Subcutaneous abdominal adipose tissue (tissue), 5 donors: Measurements from ENCODE around the gene KLHL29.
A peak's percentile ranks its signal among the peaks of the same experiment; 100 is the strongest.

Source experiments
- H3K27ac ChIP-seq: one replicate; pipeline ENCODE4 v1.7.0; 2013; ENCODE audit warnings: low read depth, mild to moderate bottlenecking, inconsistent platforms, low read length, moderate library complexity
- H3K27me3 ChIP-seq, 5 donors: one replicate each; pipeline ENCODE4 v1.7.0; 2013; ENCODE audit warnings: low read length in 5 of 5, inconsistent platforms in 1 of 5; ENCODE audit not compliant: control insufficient read depth in 5 of 5, insufficient read depth in 4 of 5
- H3K36me3 ChIP-seq, 5 donors: one replicate each; pipeline ENCODE4 v1.7.0; 2013; ENCODE audit warnings: low read length in 5 of 5; ENCODE audit not compliant: control insufficient read depth in 5 of 5, insufficient read depth in 5 of 5
- H3K4me1 ChIP-seq, 5 donors: one replicate each; pipeline ENCODE4 v1.7.0; 2013; ENCODE audit warnings: low read length in 5 of 5, mild to moderate bottlenecking in 3 of 5, moderate library complexity in 1 of 5; ENCODE audit not compliant: control insufficient read depth in 5 of 5, insufficient read depth in 5 of 5
- H3K4me3 ChIP-seq, 5 donors: one replicate each; pipeline ENCODE4 v1.7.0; 2013; ENCODE audit warnings: low read length in 5 of 5, low read depth in 1 of 5
- H3K9ac ChIP-seq, 5 donors: one replicate each; pipeline ENCODE4 v1.7.0; 2013; ENCODE audit warnings: low read length in 5 of 5, mild to moderate bottlenecking in 4 of 5, moderate library complexity in 3 of 5
- H3K9me3 ChIP-seq, 5 donors: one replicate each; pipeline ENCODE4 v1.7.0; 2013; ENCODE audit warnings: low read length in 5 of 5; ENCODE audit not compliant: control insufficient read depth in 5 of 5
- donor health status: healthy.
- donor health status: healthy.
- donor health status: healthy.
- donor health status: healthy.
- donor health status: healthy.

KLHL29 gene

DNA sequence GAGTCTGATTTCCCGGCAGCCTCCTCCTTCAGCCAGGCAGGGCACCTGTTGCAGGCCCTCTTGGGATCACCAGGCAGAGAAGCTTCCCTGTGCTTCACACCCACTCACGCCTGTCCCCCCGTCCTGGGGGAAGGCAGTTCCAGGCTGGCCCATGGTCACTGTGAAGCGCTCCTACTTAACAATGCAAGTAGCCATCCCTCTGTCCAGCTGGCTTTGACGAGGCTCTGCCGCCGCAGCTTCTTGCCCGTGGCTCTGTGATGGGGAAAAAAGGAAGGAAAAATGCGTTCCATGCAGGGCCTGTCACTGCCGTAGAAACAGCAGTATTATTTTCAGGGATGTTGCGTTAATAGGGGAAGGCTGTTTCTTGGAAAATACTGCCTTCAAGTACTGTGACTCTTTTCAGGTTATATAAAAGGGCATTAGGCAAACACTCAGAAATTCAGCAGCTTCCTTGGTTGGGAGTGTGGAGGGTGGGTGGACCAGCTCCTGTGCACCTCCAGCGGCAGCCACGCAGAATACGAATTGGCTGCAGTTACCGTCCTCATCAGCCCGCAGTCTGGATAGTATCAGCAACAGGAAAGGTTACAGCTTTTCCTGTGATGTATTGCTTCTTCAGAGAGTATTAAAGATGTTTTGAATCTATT is 232.3 kb downstream of the KLHL29 start:
- peaks cover 5 to 31% (median 18%) of the 10 kb centered on the region in 5 donors for H3K4me1 ChIP-seq
- H3K9me3 ChIP-seq: peaks cover 0 to 2% (median 0%) of the 10 kb centered on the region in 5 donors
- peak overlapping the region; percentile 16 to 53 (median 41) for H3K4me3 ChIP-seq
- H3K9ac ChIP-seq: peak overlapping the region in 2 of 5 donors; percentile 48 to 49
- peak overlapping the region; percentile 55 for H3K27ac ChIP-seq
- no peaks in the 10 kb centered on the region for H3K36me3 ChIP-seq
- peaks cover 0 to 2% (median 0%) of the 10 kb centered on the region in 5 donors for H3K27me3 ChIP-seq

DNA sequence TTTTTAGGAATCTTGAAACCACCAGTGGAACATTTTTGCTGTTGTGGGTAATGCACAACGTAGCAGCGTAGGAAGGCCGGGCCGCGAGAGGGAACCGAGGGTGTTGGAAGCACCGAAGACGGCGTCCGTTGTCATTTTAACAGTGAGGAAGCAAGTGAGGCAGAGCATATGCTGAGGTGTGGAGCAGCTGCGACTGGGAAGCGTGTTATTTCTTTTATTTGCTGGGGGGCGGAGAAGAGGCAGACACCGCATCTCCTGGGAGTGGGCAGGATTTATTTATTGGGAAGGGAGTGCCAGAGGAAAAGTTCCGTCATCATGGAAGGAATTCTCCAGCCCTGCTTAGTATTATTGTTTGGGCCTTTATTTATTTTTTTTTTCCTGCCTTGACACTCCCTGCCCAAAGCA is 232.8 kb downstream of the KLHL29 start:
- peaks cover 0 to 2% (median 0%) of the 10 kb centered on the region in 5 donors for H3K27me3 ChIP-seq
- no peaks in the 10 kb centered on the region for H3K9me3 ChIP-seq
- H3K4me3 ChIP-seq: peak overlapping the region; percentile 16 to 53 (median 41)
- H3K36me3 ChIP-seq: no peaks in the 10 kb centered on the region
- H3K9ac ChIP-seq: no peak overlapping the region
- peaks cover 5 to 31% (median 18%) of the 10 kb centered on the region in 5 donors for H3K4me1 ChIP-seq
- H3K27ac ChIP-seq: peak overlapping the region; percentile 55

DNA sequence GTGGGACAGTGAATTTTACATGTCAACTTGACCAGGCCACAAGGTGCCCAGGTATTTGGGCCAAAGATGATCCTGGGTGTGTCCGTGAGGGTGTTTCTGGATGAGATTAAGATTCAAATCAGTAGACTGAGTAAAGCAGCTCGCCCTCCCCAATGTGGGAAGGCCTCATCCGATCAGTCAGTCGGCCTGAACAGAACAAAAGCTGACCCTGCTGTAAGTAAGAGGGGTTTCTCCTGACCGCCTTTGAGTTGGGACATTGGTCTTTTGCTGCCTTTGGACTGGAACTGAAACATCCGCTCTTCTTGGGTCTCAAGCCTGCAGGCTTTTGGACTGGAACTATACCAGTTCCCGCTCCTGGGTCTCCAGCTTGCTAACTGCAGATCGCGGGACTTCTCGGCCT is 233.3 kb downstream of the KLHL29 start:
- Histone ChIP-seq H3K27me3 (peaks cover 0 to 2% (median 0%) of the 10 kb centered on the region in 5 donors), H3K9me3 (no peaks in the 10 kb centered on the region), H3K36me3 (no peaks in the 10 kb centered on the region), H3K4me1 (peaks cover 5 to 31% (median 18%) of the 10 kb centered on the region in 5 donors), H3K9ac (no peak overlapping the region), H3K4me3 (no peak overlapping the region), H3K27ac (peak overlapping the region; percentile 55)

DNA sequence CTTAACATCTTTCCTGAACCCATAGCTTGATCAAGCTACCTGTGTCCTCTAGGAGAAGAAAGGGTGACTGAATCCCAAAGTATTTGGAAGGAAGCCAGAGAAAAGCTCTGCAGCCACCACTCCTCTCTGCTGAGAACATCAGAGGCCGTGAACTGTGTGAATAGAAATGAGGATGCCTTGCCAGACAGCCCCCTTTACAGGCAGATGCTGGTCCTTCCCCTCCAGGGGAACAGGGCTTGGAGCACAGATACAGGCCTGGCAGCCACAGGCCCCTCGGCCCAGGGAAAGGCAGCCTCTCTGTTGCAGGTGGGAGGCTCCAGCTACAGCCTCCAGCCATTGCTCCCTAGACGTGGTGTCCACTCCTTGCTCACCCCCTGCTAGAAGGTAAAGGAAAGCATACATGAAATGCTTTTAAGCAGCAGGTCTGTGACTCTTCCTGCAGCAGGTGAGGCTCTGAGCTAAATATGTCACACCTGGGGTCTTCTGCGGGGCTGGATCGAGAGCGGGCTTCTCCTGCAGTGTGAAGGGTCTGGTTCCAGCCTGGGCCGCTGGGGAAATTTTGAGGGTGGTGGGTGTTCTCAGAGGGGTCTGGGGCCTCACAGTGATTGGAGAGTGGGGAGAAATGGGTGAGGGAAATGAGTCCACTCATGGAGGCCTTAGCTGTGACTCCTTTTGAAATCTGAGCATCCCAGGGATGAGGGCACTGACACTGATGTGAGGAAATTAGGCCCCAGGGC is 234.0 kb downstream of the KLHL29 start:
- no peak overlapping the region for H3K9ac ChIP-seq
- H3K4me1 ChIP-seq: peaks cover 5 to 31% (median 18%) of the 10 kb centered on the region in 5 donors
- H3K27me3 ChIP-seq: peaks cover 0 to 2% (median 0%) of the 10 kb centered on the region in 5 donors
- H3K27ac ChIP-seq: no peak overlapping the region
- H3K36me3 ChIP-seq: no peaks in the 10 kb centered on the region
- peaks cover 0 to 4% (median 0%) of the 10 kb centered on the region in 5 donors for H3K9me3 ChIP-seq
- H3K4me3 ChIP-seq: no peak overlapping the region

DNA sequence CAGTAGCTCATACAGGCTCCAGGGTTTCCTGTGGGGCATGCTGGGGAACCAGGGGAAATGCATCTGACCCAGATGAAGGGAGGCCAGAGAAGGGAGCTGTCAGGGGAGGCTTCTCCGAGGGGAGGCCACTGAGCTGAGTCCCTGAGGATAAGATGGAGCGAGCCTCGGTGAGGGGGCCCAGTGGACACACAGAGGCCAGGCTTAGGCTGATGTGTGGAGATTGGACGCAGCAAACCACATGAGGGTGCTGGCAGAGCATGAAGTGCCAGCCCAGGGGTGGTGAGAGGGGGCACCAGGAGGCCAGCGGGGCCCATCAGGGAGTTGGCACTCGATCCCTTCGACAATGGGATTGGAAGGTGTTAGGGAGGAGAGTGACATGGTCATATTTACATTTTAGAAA is 235.0 kb downstream of the KLHL29 start:
- H3K27me3 ChIP-seq: no peaks in the 10 kb centered on the region
- H3K9ac ChIP-seq: no peak overlapping the region
- peaks cover 5 to 31% (median 18%) of the 10 kb centered on the region in 5 donors for H3K4me1 ChIP-seq
- peaks cover 0 to 10% (median 4%) of the 10 kb centered on the region in 5 donors for H3K9me3 ChIP-seq
- H3K36me3 ChIP-seq: no peaks in the 10 kb centered on the region
- H3K27ac ChIP-seq: no peak overlapping the region
- no peak overlapping the region for H3K4me3 ChIP-seq

DNA sequence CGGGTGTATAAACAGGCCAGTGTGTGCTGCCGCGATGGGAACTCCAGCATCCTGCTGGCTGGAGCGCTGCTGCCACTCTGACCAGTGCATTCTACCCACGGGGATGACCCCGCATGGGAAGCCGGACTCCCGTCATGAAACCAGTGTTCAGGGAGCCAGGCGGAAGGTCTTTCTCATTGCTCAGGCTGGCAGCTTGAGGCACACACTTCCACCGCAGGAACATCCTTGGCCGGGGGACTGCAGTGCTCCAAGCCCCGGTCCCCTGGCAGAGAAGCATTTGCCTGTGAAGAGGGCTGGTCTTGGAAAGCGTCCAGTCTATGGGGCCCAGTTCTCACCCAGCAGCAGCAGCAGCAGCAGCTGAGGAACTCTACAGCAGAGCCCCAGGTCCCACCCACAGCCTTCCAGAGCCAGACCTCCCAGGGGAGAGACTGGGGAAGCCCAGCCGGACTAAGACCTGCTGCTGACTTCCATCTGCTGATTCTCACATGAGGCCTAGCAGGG is 235.9 kb downstream of the KLHL29 start:
- H3K27me3 ChIP-seq: no peaks in the 10 kb centered on the region
- peaks cover 0 to 10% (median 4%) of the 10 kb centered on the region in 5 donors for H3K9me3 ChIP-seq
- H3K4me3 ChIP-seq: no peak overlapping the region
- H3K9ac ChIP-seq: no peak overlapping the region
- no peak overlapping the region for H3K27ac ChIP-seq
- H3K4me1 ChIP-seq: peaks cover 5 to 31% (median 18%) of the 10 kb centered on the region in 5 donors
- H3K36me3 ChIP-seq: no peaks in the 10 kb centered on the region

DNA sequence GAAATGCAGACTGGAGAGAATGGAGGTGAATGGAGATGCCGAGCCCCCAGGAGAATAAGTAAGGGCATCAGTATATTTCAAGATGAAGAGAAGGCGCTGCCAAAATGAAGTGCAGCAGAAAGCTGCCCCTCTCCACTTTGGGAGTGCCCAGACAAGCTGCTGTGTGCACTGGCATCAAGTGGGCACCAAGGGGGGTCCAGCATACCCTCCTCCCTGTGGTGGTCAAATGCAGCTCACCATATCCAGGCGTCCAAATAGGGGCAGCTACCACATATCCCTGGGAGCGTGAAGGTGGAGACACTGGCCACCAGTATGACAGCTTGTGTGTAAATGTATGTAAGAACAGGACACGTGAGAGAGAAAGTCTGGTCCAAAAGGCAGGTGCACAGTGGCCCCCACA is 236.6 kb downstream of the KLHL29 start:
- no peak overlapping the region for H3K27ac ChIP-seq

DNA sequence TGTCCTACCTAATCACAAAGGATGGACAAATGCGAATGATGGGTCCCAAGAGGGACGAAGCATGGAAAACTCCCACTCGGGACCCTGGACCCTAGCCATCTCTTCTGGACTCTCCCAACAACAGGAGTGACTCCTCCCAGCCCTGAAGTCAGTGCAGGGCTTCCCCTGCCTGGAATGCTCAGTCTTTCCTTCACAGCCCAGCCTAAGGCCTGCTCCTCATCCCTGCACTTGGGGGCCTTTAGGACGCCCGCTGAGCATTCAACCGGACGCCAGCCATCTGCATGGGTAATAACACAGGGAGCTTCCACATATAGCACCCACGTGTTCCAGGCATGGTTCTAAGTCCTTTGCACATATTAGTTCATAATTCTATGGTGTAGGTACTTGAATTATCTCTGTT is 237.5 kb downstream of the KLHL29 start:
- peaks cover 0 to 10% (median 4%) of the 10 kb centered on the region in 5 donors for H3K9me3 ChIP-seq
- no peak overlapping the region for H3K27ac ChIP-seq
- H3K4me3 ChIP-seq: no peak overlapping the region
- H3K9ac ChIP-seq: no peak overlapping the region
- no peaks in the 10 kb centered on the region for H3K27me3 ChIP-seq
- H3K36me3 ChIP-seq: no peaks in the 10 kb centered on the region
- H3K4me1 ChIP-seq: peaks cover 0 to 23% (median 10%) of the 10 kb centered on the region in 5 donors

More for the DNA sequence above, 236.6 kb downstream of the KLHL29 start:
- H3K9ac ChIP-seq: no peak overlapping the region
- peaks cover 5 to 31% (median 17%) of the 10 kb centered on the region in 5 donors for H3K4me1 ChIP-seq
- H3K27me3 ChIP-seq: no peaks in the 10 kb centered on the region
- H3K9me3 ChIP-seq: peaks cover 0 to 10% (median 4%) of the 10 kb centered on the region in 5 donors
- no peaks in the 10 kb centered on the region for H3K36me3 ChIP-seq
- no peak overlapping the region for H3K4me3 ChIP-seq

DNA sequence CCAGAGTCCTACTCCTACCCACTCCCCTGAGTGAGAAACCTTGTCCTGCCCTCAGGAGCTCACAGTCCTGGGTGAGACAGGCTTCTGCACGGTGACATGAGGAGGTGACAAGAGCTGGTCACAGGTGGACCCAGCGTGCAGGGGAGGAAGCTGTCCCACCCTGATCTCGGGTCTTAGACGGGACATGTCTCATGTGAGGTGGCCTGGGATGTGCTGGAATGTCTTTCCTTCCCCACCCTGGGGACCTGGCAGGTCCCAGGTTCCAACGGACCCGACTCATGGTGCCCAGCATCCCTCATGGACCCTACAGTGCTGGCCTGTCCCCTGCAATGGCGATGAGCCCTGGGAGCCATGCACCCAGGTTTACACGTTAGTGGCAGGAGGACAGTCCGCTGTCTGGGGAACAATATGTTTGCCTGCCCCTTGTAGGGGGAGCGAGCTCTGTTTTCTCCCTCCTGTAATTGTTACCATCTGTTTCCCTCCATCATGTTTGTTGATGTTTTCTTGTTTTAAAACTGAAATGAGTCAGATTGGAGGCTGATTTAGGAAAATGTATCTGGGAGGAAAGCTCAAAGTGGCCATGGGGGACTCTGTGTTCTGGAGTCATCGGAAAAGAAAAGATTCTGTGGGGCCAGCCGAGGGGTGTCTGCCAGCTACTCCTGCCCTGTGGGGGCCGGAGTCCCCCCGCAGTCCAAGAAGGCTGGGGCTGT is 238.1 kb downstream of the KLHL29 start:
- H3K9ac ChIP-seq: no peak overlapping the region
- H3K27me3 ChIP-seq: no peaks in the 10 kb centered on the region
- no peak overlapping the region for H3K4me3 ChIP-seq
- H3K36me3 ChIP-seq: no peaks in the 10 kb centered on the region
- peaks cover 0 to 16% (median 3%) of the 10 kb centered on the region in 5 donors for H3K4me1 ChIP-seq
- no peak overlapping the region for H3K27ac ChIP-seq
- peaks cover 0 to 10% (median 4%) of the 10 kb centered on the region in 5 donors for H3K9me3 ChIP-seq
